MM.1S (cell line): ENCODE results near the gene FAM237B.
"Not testable (repeated sequence)": the region's sequence is repeated elsewhere in the genome, so short reads cannot be mapped to it uniquely, and the experiment has no call there.

Experiments used
- DNase-seq: peaks from one replicate; pipeline ENCODE4 v3.0.0-alpha.2; 2015
- H2AFZ ChIP-seq: fragments of 300-600 bp; sonication (generic); 2 replicates; pipeline ENCODE4 v1.6.0; 2016; ENCODE audit warnings: antibody characterized with exemption, low read length
- H3F3A ChIP-seq: fragments of 300-600 bp; sonication (generic); 2 replicates; pipeline ENCODE4 v1.6.1; 2016; ENCODE audit warnings: mild to moderate bottlenecking, antibody characterized with exemption, low read length, moderate library complexity, mixed read lengths; ENCODE audit not compliant: insufficient read depth
- H3K27ac ChIP-seq: fragments of 300-600 bp; sonication (generic); 2 replicates; pipeline ENCODE4 v1.5.1; 2016; ENCODE audit warnings: mild to moderate bottlenecking, low read length
- H3K27me3 ChIP-seq: fragments of 300-600 bp; sonication (generic); replicated peaks from 2 replicates; pipeline ENCODE4 v1.6.0; 2016; ENCODE audit warnings: low read length; ENCODE audit not compliant: insufficient read depth
- H3K36me3 ChIP-seq: fragments of 300-600 bp; sonication (generic); replicated peaks from 2 replicates; pipeline ENCODE4 v1.6.1; 2016; ENCODE audit warnings: mild to moderate bottlenecking, low read length, mixed read lengths; ENCODE audit not compliant: insufficient read depth
- H3K4me1 ChIP-seq: fragments of 300-600 bp; sonication (generic); 2 replicates; pipeline ENCODE4 v1.6.1; 2016; ENCODE audit warnings: low read length, mixed read lengths
- H3K4me2 ChIP-seq: fragments of 300-600 bp; sonication (generic); 2 replicates; pipeline ENCODE4 v1.6.0; 2016; ENCODE audit warnings: low read depth, low read length
- H3K4me3 ChIP-seq: fragments of 300-600 bp; sonication (generic); 2 replicates; pipeline ENCODE4 v1.5.1; 2016; ENCODE audit warnings: low read length, mixed read lengths
- H3K79me2 ChIP-seq: fragments of 300-600 bp; sonication (generic); 2 replicates; pipeline ENCODE4 v1.6.1; 2016; ENCODE audit warnings: mixed run types, low read length, mixed read lengths
- H3K9ac ChIP-seq: fragments of 300-600 bp; sonication (generic); 2 replicates; pipeline ENCODE4 v1.6.1; 2016; ENCODE audit warnings: low read length, mixed read lengths
- H3K9me2 ChIP-seq: fragments of 300-600 bp; sonication (generic); replicated peaks from 2 replicates; pipeline ENCODE4 v1.6.1; 2016; ENCODE audit warnings: mild to moderate bottlenecking, low read length, mixed read lengths; ENCODE audit not compliant: insufficient read depth
- H3K9me3 ChIP-seq: fragments of 300-600 bp; sonication (generic); replicated peaks from 2 replicates; pipeline ENCODE4 v1.6.1; 2016; ENCODE audit warnings: mild to moderate bottlenecking, low read length, mixed read lengths; ENCODE audit not compliant: insufficient read depth
- H4K20me1 ChIP-seq: fragments of 300-600 bp; sonication (generic); 2 replicates; pipeline ENCODE4 v1.6.1; 2016; ENCODE audit warnings: mild to moderate bottlenecking, low read length, moderate library complexity, mixed read lengths; ENCODE audit not compliant: insufficient read depth
- CTCF ChIP-seq: fragments of 300-600 bp; sonication (generic); IDR thresholded peaks from 2 replicates; pipeline ENCODE4 v1.5.1; 2016; ENCODE audit warnings: antibody characterized with exemption, low read length, mixed read lengths
- EZH2 ChIP-seq: fragments of 300-600 bp; sonication (generic); optimal IDR thresholded peaks from 2 replicates; pipeline ENCODE3; 2017; ENCODE audit warnings: low read depth, mild to moderate bottlenecking, antibody characterized with exemption, low read length, mixed read lengths
- EZH2phosphoT487 ChIP-seq: fragments of 300-600 bp; sonication (generic); IDR thresholded peaks from 2 replicates; pipeline ENCODE4 v1.6.1; 2018; ENCODE audit warnings: antibody characterized with exemption, low read length

FAM237B gene

GRCh38 chr7:90345016-90345415 lies 23.9 kb upstream of the FAM237B start:
- Histone ChIP-seq H2AFZ (peak overlapping the region; percentile 96; the same call in 1 of the 2 replicates), H4K20me1 (no peaks in the 10 kb centered on the region), H3K27me3 (no peaks in the 10 kb centered on the region), H3K4me2 (no peak overlapping the region), H3K79me2 (peaks cover 31% of the 10 kb centered on the region), H3K4me1 (no peaks in the 10 kb centered on the region; the same call in 1 of the 2 replicates), H3K9me2 (no peaks in the 10 kb centered on the region), H3K9me3 (no peaks in the 10 kb centered on the region), H3K4me3 (no peak overlapping the region), H3K27ac (no peak overlapping the region), H3F3A (no peaks in the 10 kb centered on the region), H3K36me3 (no peaks in the 10 kb centered on the region), H3K9ac (no peak overlapping the region)
- TF ChIP-seq EZH2: no peak
- TF ChIP-seq EZH2phosphoT487: no peak
- TF ChIP-seq CTCF: no peak
- DNase-seq: no peak

GRCh38 chr7:90337106-90337505 lies 16.0 kb upstream of the FAM237B start:
- Histone ChIP-seq H3K9me2 (no peaks in the 10 kb centered on the region), H3K4me2 (no peak overlapping the region), H3K27ac (no peak overlapping the region), H3K9ac (no peak overlapping the region), H3K4me1 (no peaks in the 10 kb centered on the region), H3K79me2 (no peaks in the 10 kb centered on the region), H3K36me3 (no peaks in the 10 kb centered on the region), H3K4me3 (no peak overlapping the region), H2AFZ (no peak overlapping the region), H3K27me3 (no peaks in the 10 kb centered on the region), H4K20me1 (no peaks in the 10 kb centered on the region), H3F3A (no peaks in the 10 kb centered on the region), H3K9me3 (no peaks in the 10 kb centered on the region)
- no peak for DNase-seq
- no peak for TF ChIP-seq EZH2
- no peak for TF ChIP-seq EZH2phosphoT487
- no peak for TF ChIP-seq CTCF

GRCh38 chr7:90334926-90335325 lies 13.8 kb upstream of the FAM237B start:
- DNase-seq, H4K20me1 ChIP-seq, H3K36me3 ChIP-seq, H3K4me1 ChIP-seq, H3K9ac ChIP-seq, H3K9me3 ChIP-seq, H3K79me2 ChIP-seq, H3K9me2 ChIP-seq, H3K4me3 ChIP-seq, H3K27ac ChIP-seq, H2AFZ ChIP-seq, H3K4me2 ChIP-seq, H3K27me3 ChIP-seq, H3F3A ChIP-seq: not testable (repeated sequence)

GRCh38 chr7:90334193-90334843 lies 13.2 kb upstream of the FAM237B start:
- Histone ChIP-seq H3K27me3 (no peaks in the 10 kb centered on the region), H2AFZ (no peak overlapping the region), H3K4me1 (no peaks in the 10 kb centered on the region), H3F3A (no peaks in the 10 kb centered on the region), H3K9me3 (no peaks in the 10 kb centered on the region), H4K20me1 (no peaks in the 10 kb centered on the region), H3K79me2 (no peaks in the 10 kb centered on the region), H3K9me2 (no peaks in the 10 kb centered on the region), H3K36me3 (no peaks in the 10 kb centered on the region), H3K9ac (no peak overlapping the region), H3K4me3 (no peak overlapping the region), H3K4me2 (no peak overlapping the region), H3K27ac (no peak overlapping the region)
- no peak for DNase-seq
- no peak for TF ChIP-seq EZH2phosphoT487
- no peak for TF ChIP-seq CTCF
